ENCODE results near the gene SLC10A6. TPM values are rescaled to one million over a fixed set of nuclear protein-coding genes. Genes with fewer than 3 reads are reported as not detected.

The SLC10A6 gene
- total RNA-seq, 2 experiments from 2014 or later, result not detected

- Histone ChIP-seq H2AFZ (ENCODE audit: low read length) (no peak overlapping the region), H3K27ac (ENCODE audit: low read depth, low read length, poor library complexity, severe bottlenecking) (no peak overlapping the region), H3K4me2 (ENCODE audit: low read length) (no peak overlapping the region), H3K79me2 (ENCODE audit: insufficient read depth, low read depth, low read length) (no peaks in the 10 kb centered on the region), H3K4me3 (ENCODE audit: low read depth, low read length, poor library complexity, severe bottlenecking) (no peak overlapping the region), H3K36me3 (ENCODE audit: insufficient read depth, low read length) (no peaks in the 10 kb centered on the region), H3K9me3 (ENCODE audit: low read length) (no peaks in the 10 kb centered on the region), H3K4me1 (ENCODE audit: insufficient read depth, low read length, poor library complexity, severe bottlenecking) (no peaks in the 10 kb centered on the region), H3K9me2 (ENCODE audit: insufficient read depth, low read length) (no peaks in the 10 kb centered on the region), H4K20me1 (ENCODE audit: insufficient read depth, low read length) (no peaks in the 10 kb centered on the region)
- CTCF ChIA-PET (ENCODE audit: unreplicated experiment), result no interaction called here
- POLR2A ChIA-PET, result no interaction called here
- DNase-seq (ENCODE audit: low spot score), result no peak
- intact Hi-C loops (cut with micrococcal nuclease; ENCODE audit: unreplicated experiment), result no loop called here
- BruUV-seq (replicated peaks), result no TSS peak
- TF ChIP-seq EZH2phosphoT487 (IDR thresholded peaks at IDR 0.05; ENCODE audit: borderline replicate concordance, low read depth, low read length), result no peak
- TF ChIP-seq, protein P1, sequence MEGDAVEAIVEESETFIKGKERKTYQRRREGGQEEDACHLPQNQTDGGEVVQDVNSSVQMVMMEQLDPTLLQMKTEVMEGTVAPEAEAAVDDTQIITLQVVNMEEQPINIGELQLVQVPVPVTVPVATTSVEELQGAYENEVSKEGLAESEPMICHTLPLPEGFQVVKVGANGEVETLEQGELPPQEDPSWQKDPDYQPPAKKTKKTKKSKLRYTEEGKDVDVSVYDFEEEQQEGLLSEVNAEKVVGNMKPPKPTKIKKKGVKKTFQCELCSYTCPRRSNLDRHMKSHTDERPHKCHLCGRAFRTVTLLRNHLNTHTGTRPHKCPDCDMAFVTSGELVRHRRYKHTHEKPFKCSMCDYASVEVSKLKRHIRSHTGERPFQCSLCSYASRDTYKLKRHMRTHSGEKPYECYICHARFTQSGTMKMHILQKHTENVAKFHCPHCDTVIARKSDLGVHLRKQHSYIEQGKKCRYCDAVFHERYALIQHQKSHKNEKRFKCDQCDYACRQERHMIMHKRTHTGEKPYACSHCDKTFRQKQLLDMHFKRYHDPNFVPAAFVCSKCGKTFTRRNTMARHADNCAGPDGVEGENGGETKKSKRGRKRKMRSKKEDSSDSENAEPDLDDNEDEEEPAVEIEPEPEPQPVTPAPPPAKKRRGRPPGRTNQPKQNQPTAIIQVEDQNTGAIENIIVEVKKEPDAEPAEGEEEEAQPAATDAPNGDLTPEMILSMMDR (conservative IDR thresholded peaks at IDR 0.05; ENCODE audit: low read length), result no peak
These were observed 1.6 kb downstream of the SLC10A6 start for GRCh38 chr4:86847571-86847970.

- intact Hi-C loops (cut with micrococcal nuclease; ENCODE audit: unreplicated experiment), result no loop called here
- H3K9me2 ChIP-seq (ENCODE audit: insufficient read depth, low read length), result no peaks in the 10 kb centered on the region
- DNase-seq (ENCODE audit: low spot score), result no peak
- H4K20me1 ChIP-seq (ENCODE audit: insufficient read depth, low read length), result no peaks in the 10 kb centered on the region
- no TSS peak for BruUV-seq (replicated peaks)
- no peak overlapping the region for H3K4me2 ChIP-seq (ENCODE audit: low read length)
- ChIA-PET CTCF (ENCODE audit: unreplicated experiment) (no interaction called here), POLR2A (interaction anchor here (0.6 to 0.7 kb wide), 2 partner anchors 12 to 1878 kb away, joined by 3 read pairs; no protein-coding TSS in a partner anchor)
- no peak overlapping the region for H3K27ac ChIP-seq (ENCODE audit: low read depth, low read length, poor library complexity, severe bottlenecking)
- H3K79me2 ChIP-seq (ENCODE audit: insufficient read depth, low read depth, low read length), result no peaks in the 10 kb centered on the region
- no peak overlapping the region for H2AFZ ChIP-seq (ENCODE audit: low read length)
- no peaks in the 10 kb centered on the region for H3K4me1 ChIP-seq (ENCODE audit: insufficient read depth, low read length, poor library complexity, severe bottlenecking)
- no peaks in the 10 kb centered on the region for H3K36me3 ChIP-seq (ENCODE audit: insufficient read depth, low read length)
- H3K9me3 ChIP-seq (ENCODE audit: low read length), result no peaks in the 10 kb centered on the region
- no peak overlapping the region for H3K4me3 ChIP-seq (ENCODE audit: low read depth, low read length, poor library complexity, severe bottlenecking)
- no peak for TF ChIP-seq EZH2phosphoT487 (IDR thresholded peaks at IDR 0.05; ENCODE audit: borderline replicate concordance, low read depth, low read length)
- TF ChIP-seq, protein P1 (conservative IDR thresholded peaks at IDR 0.05; ENCODE audit: low read length), result no peak
These were observed 2.3 kb downstream of the SLC10A6 start for GRCh38 chr4:86846921-86847320.

DNA sequence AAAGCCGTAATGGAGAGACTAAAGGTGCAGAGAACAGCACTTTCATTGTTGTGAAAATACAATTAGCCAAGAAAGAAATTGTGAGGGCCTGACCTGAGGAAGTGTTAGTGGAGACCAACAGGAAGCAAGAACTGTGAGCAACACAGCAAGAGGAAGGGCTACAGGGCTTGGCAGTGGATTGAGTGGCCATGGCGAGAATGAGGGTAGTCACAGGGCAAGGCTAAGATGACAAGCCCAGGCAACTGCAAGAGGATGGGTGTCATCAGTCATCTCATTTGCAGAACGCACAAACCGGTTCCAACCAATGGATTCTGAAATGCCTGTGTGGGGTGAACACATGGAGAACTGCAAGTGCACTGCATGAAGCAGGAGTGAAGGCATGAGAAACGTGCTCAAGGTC lies 3.6 kb downstream of the SLC10A6 start:
- DNase-seq (ENCODE audit: low spot score), result no peak
- no TSS peak for BruUV-seq (replicated peaks)
- Histone ChIP-seq H3K9me3 (ENCODE audit: low read length) (no peaks in the 10 kb centered on the region), H3K9me2 (ENCODE audit: insufficient read depth, low read length) (no peaks in the 10 kb centered on the region), H4K20me1 (ENCODE audit: insufficient read depth, low read length) (no peaks in the 10 kb centered on the region), H3K4me2 (ENCODE audit: low read length) (no peak overlapping the region), H3K4me1 (ENCODE audit: insufficient read depth, low read length, poor library complexity, severe bottlenecking) (no peaks in the 10 kb centered on the region), H2AFZ (ENCODE audit: low read length) (no peak overlapping the region), H3K4me3 (ENCODE audit: low read depth, low read length, poor library complexity, severe bottlenecking) (no peak overlapping the region), H3K36me3 (ENCODE audit: insufficient read depth, low read length) (no peaks in the 10 kb centered on the region), H3K79me2 (ENCODE audit: insufficient read depth, low read depth, low read length) (no peaks in the 10 kb centered on the region), H3K27ac (ENCODE audit: low read depth, low read length, poor library complexity, severe bottlenecking) (no peak overlapping the region)
- intact Hi-C loops (cut with micrococcal nuclease; ENCODE audit: unreplicated experiment), result no loop called here
- ChIA-PET POLR2A (no interaction called here), CTCF (ENCODE audit: unreplicated experiment) (no interaction called here)
- TF ChIP-seq, protein P1 (conservative IDR thresholded peaks at IDR 0.05; ENCODE audit: low read length), result no peak
- TF ChIP-seq EZH2phosphoT487 (IDR thresholded peaks at IDR 0.05; ENCODE audit: borderline replicate concordance, low read depth, low read length), result no peak

Measured in OCI-LY7 (cell line).